MM.1S (cell line): ENCODE results near the gene KCNQ1.

Source experiments
- EZH2 ChIP-seq: fragments of 300-600 bp; sonication (generic); optimal IDR thresholded peaks from 2 replicates; pipeline ENCODE3; 2017; ENCODE audit warnings: low read depth, mild to moderate bottlenecking, antibody characterized with exemption, low read length, mixed read lengths
- EZH2phosphoT487 ChIP-seq: fragments of 300-600 bp; sonication (generic); IDR thresholded peaks from 2 replicates; pipeline ENCODE4 v1.6.1; 2018; ENCODE audit warnings: antibody characterized with exemption, low read length

DNA sequence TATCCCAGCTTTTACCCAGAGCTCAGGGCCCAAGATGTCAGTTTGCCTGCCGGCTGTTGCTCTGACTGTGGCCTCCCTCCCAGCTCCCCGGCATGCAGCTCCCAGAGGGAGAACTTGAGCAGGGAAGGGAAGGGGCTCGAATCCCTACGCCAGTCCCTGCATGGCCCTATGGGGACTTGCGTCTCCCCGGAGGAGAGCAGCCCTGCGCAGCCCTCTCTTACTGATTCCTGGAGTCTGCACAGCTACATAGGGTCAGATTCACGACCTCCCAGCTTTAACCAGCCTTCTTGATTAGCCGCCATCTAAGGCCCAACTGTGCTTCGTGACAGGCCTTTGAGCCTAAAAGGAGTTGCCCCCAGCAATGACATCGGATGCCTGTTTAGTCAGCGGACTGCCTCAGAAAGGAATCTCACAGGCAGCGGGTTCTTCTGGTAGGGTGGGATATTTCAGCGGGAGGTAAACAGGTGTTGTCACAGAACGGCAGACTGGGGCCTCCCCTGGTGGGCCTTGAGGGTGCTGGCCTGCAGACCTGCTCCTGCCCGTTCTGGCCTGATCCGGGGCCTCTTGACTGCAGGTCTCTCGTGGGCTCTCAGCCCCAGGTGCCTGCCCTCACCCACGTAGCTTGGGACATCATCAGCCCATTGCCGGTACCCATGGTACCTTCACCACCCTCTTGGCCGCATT is 298.8 kb downstream of the KCNQ1 start:
- TF ChIP-seq EZH2phosphoT487 (no peak), EZH2 (no peak)
